Ectodermal cell (in vitro differentiated cells): ENCODE measurements around the gene SUPT7L.
"Not testable (repeated sequence)": the region's sequence is repeated elsewhere in the genome, so short reads cannot be mapped to it uniquely, and the experiment has no call there.

Experiments
- H3K27ac ChIP-seq: 2 replicates; pipeline ENCODE4 v1.7.0; 2013; ENCODE audit warnings: mild to moderate bottlenecking, low read depth, low read length; ENCODE audit not compliant: insufficient read depth, poor library complexity, severe bottlenecking
- H3K27me3 ChIP-seq: 2 replicates; pipeline ENCODE4 v1.7.0; 2013; ENCODE audit warnings: mild to moderate bottlenecking, low read length; ENCODE audit not compliant: insufficient read depth, control insufficient read depth, poor library complexity, severe bottlenecking
- H3K36me3 ChIP-seq: one replicate; pipeline ENCODE4 v1.7.0; 2013; ENCODE audit warnings: low read length; ENCODE audit not compliant: control insufficient read depth, insufficient read depth
- H3K4me1 ChIP-seq: one replicate; pipeline ENCODE4 v1.7.0; 2013; ENCODE audit warnings: low read length; ENCODE audit not compliant: control insufficient read depth, insufficient read depth
- H3K4me3 ChIP-seq: 2 replicates; pipeline ENCODE4 v1.7.0; 2013; ENCODE audit warnings: low read depth, low read length, control low read depth; ENCODE audit not compliant: insufficient read depth
- H3K9me3 ChIP-seq: 2 replicates; pipeline ENCODE4 v1.7.0; 2013; ENCODE audit warnings: mild to moderate bottlenecking, low read length, moderate library complexity; ENCODE audit not compliant: control insufficient read depth
- WGBS, 2 experiments: methylation state at CpG; one replicate each; pipeline ENCODE4 v1.1.7; 2013; ENCODE audit warnings: missing lambda C conversion rate in 2 of 2; 5-methylcytosine and 5-hydroxymethylcytosine counted together

The SUPT7L gene

DNA sequence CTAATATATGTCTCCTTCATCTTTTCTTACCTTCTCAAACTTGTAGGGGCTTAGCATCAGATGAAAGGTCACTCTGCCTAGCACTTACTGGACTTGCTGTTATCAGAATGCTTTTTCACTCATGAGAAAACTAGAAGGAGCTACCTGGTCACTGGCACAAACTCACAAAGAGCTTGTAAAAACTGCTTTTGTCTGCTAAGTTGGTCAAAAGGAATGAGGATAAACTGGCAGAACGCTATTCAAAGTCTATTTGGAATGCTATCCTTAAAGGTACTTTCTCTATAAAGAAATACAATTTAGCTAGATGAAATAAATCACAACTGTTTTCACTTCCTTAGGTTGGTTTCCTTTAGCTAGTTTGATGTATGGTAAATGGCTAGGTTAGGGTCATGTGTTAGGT, 37.1 kb downstream of the SUPT7L start:
- 100% methylated on average over 1 of the region's 1 CpG; no CpG with 5 or more reads in 1 of the 2 experiments for WGBS, 2 experiments
- not testable (repeated sequence) for H3K4me3 ChIP-seq, H3K9me3 ChIP-seq, H3K27me3 ChIP-seq, H3K4me1 ChIP-seq, H3K27ac ChIP-seq
- peaks cover 13% of the 10 kb centered on the region for H3K36me3 ChIP-seq

DNA sequence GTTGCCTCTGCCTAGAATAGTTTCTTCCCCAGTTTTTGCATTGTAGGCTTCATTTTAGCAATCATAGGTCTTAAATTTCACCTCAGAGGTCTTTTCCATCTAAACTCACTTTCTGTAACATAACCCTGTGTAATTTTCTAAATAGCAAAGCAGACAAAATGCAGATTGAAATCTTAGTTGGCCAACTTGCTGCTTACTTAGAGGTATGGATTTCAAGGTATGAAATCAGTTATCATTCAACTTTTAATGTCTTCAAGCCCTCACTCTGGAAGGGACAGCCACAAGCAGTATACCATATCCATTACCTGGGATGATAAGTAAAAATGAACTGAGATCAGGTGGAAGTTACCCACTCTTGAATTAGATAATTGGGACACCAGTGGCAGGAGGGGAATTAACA, 38.5 kb downstream of the SUPT7L start:
- no peaks in the 10 kb centered on the region for H3K9me3 ChIP-seq
- H3K27ac ChIP-seq = no peak overlapping the region
- no peaks in the 10 kb centered on the region for H3K27me3 ChIP-seq
- H3K36me3 ChIP-seq = peaks cover 12% of the 10 kb centered on the region
- no peak overlapping the region for H3K4me3 ChIP-seq
- no peaks in the 10 kb centered on the region for H3K4me1 ChIP-seq

DNA sequence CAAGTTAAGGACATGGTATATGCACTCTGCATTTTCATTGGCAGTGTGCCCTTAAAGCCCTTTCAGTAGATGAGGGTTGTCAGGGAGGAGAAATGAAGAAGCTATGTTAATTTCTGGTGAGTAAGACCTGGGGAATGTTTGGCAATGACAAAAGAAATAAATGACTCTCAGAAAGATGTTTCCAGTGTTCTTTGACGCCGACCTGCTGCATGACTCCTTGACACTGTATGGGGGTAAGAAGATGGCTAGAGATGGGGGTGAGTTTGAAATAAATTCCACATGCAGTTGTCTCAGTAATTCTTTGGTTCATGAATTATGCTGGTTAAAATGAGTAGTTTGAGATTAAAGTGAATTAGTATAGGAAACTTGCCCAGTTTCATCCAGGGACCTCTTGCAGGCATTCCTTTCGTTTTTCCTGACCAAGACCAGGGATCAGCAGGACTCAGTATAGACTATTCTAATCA, 40.5 kb downstream of the SUPT7L start:
- Histone ChIP-seq H3K27ac (no peak overlapping the region), H3K4me3 (no peak overlapping the region), H3K27me3 (no peaks in the 10 kb centered on the region), H3K4me1 (no peaks in the 10 kb centered on the region), H3K36me3 (peaks cover 14% of the 10 kb centered on the region), H3K9me3 (no peaks in the 10 kb centered on the region)
- WGBS, 2 experiments = 71 to 83% methylated on average over 2 to 3 of the region's 3 CpGs

DNA sequence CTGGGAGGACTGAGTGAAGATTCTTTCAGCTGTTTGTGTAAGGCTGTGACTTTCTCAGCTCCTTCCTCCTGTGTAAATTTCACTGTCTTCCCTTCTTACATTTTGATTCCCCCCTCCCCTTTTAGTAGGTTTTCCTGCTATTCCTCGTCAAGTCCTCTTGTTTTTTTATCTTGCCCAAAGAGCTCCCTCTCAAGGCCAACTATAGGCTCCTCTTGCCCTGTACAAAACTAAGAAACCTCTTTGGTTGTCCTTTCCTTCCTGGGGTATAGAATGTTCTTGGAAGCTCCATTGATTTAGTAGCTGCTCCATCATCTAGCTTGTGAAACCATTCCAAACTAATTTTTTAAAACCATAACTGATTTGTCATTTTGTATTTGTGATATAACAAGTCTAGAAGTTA, 41.9 kb downstream of the SUPT7L start:
- 77 to 83% methylated on average over 1 of the region's 1 CpG for WGBS, 2 experiments

DNA sequence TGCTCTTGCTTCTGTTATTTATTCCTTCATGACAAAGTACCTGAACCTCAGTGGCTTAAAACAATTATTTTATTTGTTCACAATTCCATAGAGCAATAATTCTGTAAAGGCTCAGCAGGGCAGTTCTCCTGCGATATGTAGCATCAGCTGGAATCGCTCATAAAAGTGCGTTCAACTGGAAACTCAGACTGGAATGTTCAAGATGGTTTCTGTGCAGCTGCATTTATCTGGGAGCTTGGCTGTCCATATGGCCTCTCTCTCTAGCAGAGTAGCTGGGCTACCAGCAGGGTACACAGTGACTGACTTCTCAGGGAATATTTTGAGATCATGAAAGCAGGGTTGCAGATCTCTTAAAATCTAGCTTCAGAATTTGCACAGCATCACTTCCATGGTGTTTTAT, 48.1 kb downstream of the SUPT7L start:
- peaks cover 26% of the 10 kb centered on the region for H3K36me3 ChIP-seq
- no peaks in the 10 kb centered on the region for H3K9me3 ChIP-seq
- WGBS, 2 experiments = 95 to 98% methylated on average over 3 of the region's 3 CpGs

More for the DNA sequence above, 41.9 kb downstream of the SUPT7L start:
- H3K9me3 ChIP-seq = no peaks in the 10 kb centered on the region
- no peaks in the 10 kb centered on the region for H3K27me3 ChIP-seq
- H3K36me3 ChIP-seq = peaks cover 25% of the 10 kb centered on the region
- no peak overlapping the region for H3K27ac ChIP-seq
- H3K4me1 ChIP-seq = no peaks in the 10 kb centered on the region
- no peak overlapping the region for H3K4me3 ChIP-seq

DNA sequence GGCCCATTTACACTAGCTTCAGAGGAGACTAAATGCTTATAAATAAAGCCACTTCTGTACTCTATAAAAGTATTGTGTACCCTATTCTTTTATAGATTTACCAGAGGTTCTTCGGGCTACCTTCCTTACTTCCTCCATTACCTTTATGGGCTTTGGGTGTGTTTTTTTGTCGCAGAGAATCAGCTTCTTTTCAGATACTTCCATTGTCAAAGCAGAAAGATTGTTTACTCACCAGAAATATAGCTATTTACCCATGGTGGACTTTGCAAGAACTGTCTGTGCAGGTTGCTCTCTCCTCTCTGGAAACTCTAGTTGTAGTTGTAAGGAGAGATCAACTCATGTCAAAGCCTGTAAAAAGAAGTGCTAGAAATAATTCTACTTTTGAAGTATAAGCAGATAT, 49.4 kb downstream of the SUPT7L start:
- no peaks in the 10 kb centered on the region for H3K9me3 ChIP-seq
- 86 to 100% methylated on average over 1 to 2 of the region's 2 CpGs for WGBS, 2 experiments
- H3K4me1 ChIP-seq = no peaks in the 10 kb centered on the region
- H3K36me3 ChIP-seq = peaks cover 26% of the 10 kb centered on the region
- H3K27ac ChIP-seq = no peak overlapping the region
- H3K4me3 ChIP-seq = no peak overlapping the region
- no peaks in the 10 kb centered on the region for H3K27me3 ChIP-seq

More for the DNA sequence above, 48.1 kb downstream of the SUPT7L start:
- Histone ChIP-seq H3K27me3 (no peaks in the 10 kb centered on the region), H3K4me1 (no peaks in the 10 kb centered on the region), H3K27ac (no peak overlapping the region), H3K4me3 (no peak overlapping the region)

DNA sequence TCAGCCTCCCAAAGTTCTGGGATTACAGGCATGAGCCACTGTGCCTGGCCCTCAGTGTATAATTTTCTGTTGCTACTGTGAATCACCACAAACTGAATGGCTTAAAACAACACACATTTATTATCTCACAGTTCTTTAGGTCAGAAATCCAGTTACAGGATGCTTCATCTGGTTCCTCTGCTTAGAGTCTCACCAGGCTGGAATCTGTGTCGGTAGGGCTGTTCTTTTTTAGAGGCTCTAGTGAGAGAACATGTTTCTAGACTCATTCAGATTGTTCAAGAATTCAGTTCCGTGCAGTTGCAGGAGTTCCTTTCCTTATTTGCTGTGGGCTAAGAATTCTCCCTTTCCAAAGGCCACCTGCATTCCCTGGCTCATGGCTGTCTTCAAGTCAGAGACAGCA, 56.8 kb downstream of the SUPT7L start:
- no peaks in the 10 kb centered on the region for H3K9me3 ChIP-seq
- H3K36me3 ChIP-seq = peaks cover 28% of the 10 kb centered on the region

More for the DNA sequence above, 56.8 kb downstream of the SUPT7L start:
- Histone ChIP-seq H3K27ac (no peak overlapping the region), H3K27me3 (no peaks in the 10 kb centered on the region), H3K4me1 (no peaks in the 10 kb centered on the region), H3K4me3 (no peak overlapping the region)
- WGBS, 2 experiments = 95 to 100% methylated on average over 2 of the region's 2 CpGs
